WTC11 (cell line): ENCODE results near the gene SLC25A27.

ENCODE experiments used
- CTCF ChIP-seq: fragments of 200-600 bp; IDR thresholded peaks from 2 replicates; pipeline ENCODE4 v1.8.0; 2022; ENCODE audit warnings: antibody characterized with exemption
- E2F1 ChIP-seq: sonication (generic); formaldehyde crosslinking; IDR thresholded peaks from 2 replicates; pipeline ENCODE4 v1.8.0; 2022; ENCODE audit warnings: mild to moderate bottlenecking, missing genetic modification reagents
- ESRRA ChIP-seq: sonication (generic); formaldehyde crosslinking; IDR thresholded peaks from 2 replicates; pipeline ENCODE4 v1.8.1; 2022; ENCODE audit warnings: mild to moderate bottlenecking, missing genetic modification reagents, borderline replicate concordance
- IRF2 ChIP-seq: sonication (generic); formaldehyde crosslinking; IDR thresholded peaks from 2 replicates; pipeline ENCODE4 v1.8.0; 2022; ENCODE audit warnings: low read depth, missing genetic modification reagents, borderline replicate concordance
- MAX ChIP-seq: sonication (generic); formaldehyde crosslinking; IDR thresholded peaks from 2 replicates; pipeline ENCODE4 v1.8.0; 2022; ENCODE audit warnings: mild to moderate bottlenecking, missing genetic modification reagents
- NFATC4 ChIP-seq: fragments of 250-450 bp; sonication (Bioruptor Pico); IDR thresholded peaks from 2 replicates; pipeline ENCODE4 v1.9.0; 2021; ENCODE audit warnings: mild to moderate bottlenecking
- RELA ChIP-seq: sonication (generic); formaldehyde crosslinking; IDR thresholded peaks from 2 replicates; pipeline ENCODE4 v1.8.1; 2022; ENCODE audit warnings: missing genetic modification reagents, mild to moderate bottlenecking, borderline replicate concordance
- SMAD3 ChIP-seq: sonication (generic); formaldehyde crosslinking; IDR thresholded peaks from 2 replicates; pipeline ENCODE4 v1.8.0; 2022; ENCODE audit warnings: missing genetic modification reagents, mild to moderate bottlenecking, borderline replicate concordance
- SP1 ChIP-seq: sonication (generic); formaldehyde crosslinking; conservative IDR thresholded peaks from 2 replicates; pipeline ENCODE4 v1.8.1; 2022; ENCODE audit warnings: missing genetic modification reagents
- USF1 ChIP-seq: sonication (generic); formaldehyde crosslinking; IDR thresholded peaks from 2 replicates; pipeline ENCODE4 v1.8.0; 2022; ENCODE audit warnings: mild to moderate bottlenecking, missing genetic modification reagents
- TF ChIP-seq, protein P1 (sequence below): sonication (generic); formaldehyde crosslinking; IDR thresholded peaks from 2 replicates; pipeline ENCODE4 v1.8.1; 2022; ENCODE audit warnings: mild to moderate bottlenecking, missing genetic modification reagents, moderate library complexity, borderline replicate concordance
- TF ChIP-seq, protein P2 (sequence below): sonication (generic); formaldehyde crosslinking; conservative IDR thresholded peaks from 2 replicates; pipeline ENCODE4 v1.8.1; 2022; ENCODE audit warnings: mild to moderate bottlenecking, missing genetic modification reagents
- TF ChIP-seq, protein P3 (sequence below): sonication (generic); formaldehyde crosslinking; IDR thresholded peaks from 2 replicates; pipeline ENCODE4 v1.8.1; 2023; ENCODE audit warnings: mild to moderate bottlenecking, missing genetic modification reagents

GRCh38 chr6:46626228-46626909 is 26.4 kb upstream of the SLC25A27 start:
- TF ChIP-seq, protein P1, sequence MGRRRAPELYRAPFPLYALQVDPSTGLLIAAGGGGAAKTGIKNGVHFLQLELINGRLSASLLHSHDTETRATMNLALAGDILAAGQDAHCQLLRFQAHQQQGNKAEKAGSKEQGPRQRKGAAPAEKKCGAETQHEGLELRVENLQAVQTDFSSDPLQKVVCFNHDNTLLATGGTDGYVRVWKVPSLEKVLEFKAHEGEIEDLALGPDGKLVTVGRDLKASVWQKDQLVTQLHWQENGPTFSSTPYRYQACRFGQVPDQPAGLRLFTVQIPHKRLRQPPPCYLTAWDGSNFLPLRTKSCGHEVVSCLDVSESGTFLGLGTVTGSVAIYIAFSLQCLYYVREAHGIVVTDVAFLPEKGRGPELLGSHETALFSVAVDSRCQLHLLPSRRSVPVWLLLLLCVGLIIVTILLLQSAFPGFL (CRISPR knock-in tag) = no peak
- no peak; the same call in 1 of the 2 replicates for TF ChIP-seq CTCF
- TF ChIP-seq SMAD3 = no peak
- no peak for TF ChIP-seq SP1 (CRISPR knock-in tag)
- TF ChIP-seq USF1 = no peak
- no peak for TF ChIP-seq RELA (CRISPR knock-in tag)
- TF ChIP-seq, protein P2, sequence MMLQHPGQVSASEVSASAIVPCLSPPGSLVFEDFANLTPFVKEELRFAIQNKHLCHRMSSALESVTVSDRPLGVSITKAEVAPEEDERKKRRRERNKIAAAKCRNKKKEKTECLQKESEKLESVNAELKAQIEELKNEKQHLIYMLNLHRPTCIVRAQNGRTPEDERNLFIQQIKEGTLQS = no peak
- no peak for TF ChIP-seq IRF2 (CRISPR knock-in tag)
- TF ChIP-seq E2F1 (CRISPR knock-in tag) = no peak
- TF ChIP-seq, protein P3, sequence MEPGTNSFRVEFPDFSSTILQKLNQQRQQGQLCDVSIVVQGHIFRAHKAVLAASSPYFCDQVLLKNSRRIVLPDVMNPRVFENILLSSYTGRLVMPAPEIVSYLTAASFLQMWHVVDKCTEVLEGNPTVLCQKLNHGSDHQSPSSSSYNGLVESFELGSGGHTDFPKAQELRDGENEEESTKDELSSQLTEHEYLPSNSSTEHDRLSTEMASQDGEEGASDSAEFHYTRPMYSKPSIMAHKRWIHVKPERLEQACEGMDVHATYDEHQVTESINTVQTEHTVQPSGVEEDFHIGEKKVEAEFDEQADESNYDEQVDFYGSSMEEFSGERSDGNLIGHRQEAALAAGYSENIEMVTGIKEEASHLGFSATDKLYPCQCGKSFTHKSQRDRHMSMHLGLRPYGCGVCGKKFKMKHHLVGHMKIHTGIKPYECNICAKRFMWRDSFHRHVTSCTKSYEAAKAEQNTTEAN (CRISPR knock-in tag) = no peak
- TF ChIP-seq MAX (CRISPR knock-in tag) = no peak
- no peak for TF ChIP-seq NFATC4
- TF ChIP-seq ESRRA (CRISPR knock-in tag) = no peak
